ENCODE data around the gene NDUFB2.

- TF ChIP-seq CTCF (IDR thresholded peaks at IDR 0.05; ENCODE audit: insufficient read depth, low read length, poor library complexity, severe bottlenecking), result no peak
- no peak for TF ChIP-seq EZH2phosphoT487 (conservative IDR thresholded peaks at IDR 0.05; ENCODE audit: low read length)
Observed at GRCh38 chr7:140702774-140703173, 6.3 kb downstream of the NDUFB2 start.

All from SU-DHL-6 (cell line).